GM19099 (cell line): ENCODE results near the gene SPINT2.
A peak's percentile ranks its signal among the peaks of the same experiment; 100 is the strongest.

Experiments used
- POLR2A ChIP-seq: IDR thresholded peaks from 3 replicates; pipeline ENCODE4 v1.6.1; 2011; ENCODE audit warnings: low read depth; ENCODE audit not compliant: insufficient read length; ENCODE audit errors: extremely low read depth

SPINT2 gene

DNA sequence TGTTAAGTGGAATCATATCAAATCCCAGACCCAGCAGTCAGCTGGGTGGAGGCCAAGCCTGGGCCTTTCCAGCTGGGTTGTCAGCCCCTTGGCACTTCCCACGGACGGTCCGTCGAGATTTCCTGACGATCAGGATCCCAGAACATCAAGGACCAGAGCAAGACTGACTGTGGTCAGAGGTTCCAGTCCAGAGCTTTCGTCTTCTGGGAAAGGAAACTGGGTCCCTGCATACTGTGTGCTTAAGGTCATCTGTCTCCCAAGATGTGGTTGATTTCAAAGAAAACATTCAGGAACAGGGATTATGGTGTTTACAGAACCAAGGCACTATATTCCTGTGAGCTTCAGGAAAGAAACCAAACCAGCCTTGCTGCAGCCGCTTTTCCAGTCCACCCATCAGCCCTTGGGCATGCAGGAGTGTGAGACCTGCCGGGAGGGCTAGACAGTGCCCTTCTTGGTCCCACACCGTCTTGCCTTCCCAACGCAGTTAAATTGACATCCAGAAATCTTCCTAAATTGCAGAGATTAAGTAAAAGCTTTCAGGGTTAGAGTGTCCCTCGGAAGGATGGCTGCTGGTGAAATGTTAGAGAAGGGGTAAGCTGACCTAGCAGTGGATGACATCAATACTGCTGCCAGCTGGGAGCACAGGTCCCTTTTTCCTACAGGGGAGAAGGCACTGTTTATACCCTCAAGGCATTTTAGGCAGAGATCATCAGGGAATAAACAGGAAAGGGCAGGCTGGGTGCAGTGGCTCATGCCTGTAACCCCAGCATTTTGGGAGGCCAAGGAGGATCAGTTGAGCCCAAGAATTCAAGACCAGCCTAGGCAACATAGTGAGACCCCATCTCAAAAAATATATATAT is 34.7 kb downstream of the SPINT2 start:
- TF ChIP-seq POLR2A: no peak

DNA sequence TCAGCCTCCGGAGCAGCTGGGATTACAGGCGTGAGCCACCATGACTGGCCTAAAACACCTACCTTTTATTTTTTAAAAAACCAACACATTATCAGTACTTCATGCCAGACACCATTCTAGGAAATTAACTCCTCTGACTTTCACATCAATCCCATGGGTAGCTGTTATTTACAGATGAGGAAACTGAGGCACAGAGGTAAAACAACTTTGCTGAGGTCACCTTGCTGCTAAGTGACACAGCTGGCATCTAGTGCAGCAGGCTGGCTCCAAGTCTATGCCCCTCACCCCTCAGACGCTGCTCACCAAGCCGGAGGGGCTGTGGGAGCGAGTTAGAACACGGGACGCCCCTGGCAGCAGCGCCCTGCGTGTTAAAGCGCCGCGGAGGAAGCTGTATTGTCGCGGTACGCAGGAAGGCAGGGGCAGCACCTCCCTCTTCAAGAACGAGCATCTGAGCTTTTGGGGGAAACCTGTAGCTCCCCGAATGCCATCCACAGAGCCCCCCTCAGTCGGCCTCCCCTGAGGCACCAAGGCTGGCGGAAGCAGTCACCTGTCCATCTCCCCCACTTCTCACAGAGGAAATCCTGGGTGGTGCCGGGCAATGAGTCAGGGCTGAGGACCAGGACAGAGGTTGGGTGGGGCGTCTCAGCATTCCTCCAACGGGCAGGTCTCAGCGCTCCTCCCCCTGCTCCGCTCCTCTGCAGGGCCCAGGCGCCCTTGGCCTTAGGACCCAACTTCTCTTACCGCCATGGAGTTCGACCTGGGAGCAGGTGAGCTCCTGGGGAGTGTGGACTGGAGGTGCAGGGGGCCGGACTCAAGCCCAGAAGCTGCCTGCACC is 39.4 kb downstream of the SPINT2 start, which contains the start of gene C19orf33:
Gene C19orf33 (plus strand): TSS at position 735 of the 835 bp plus-strand sequence. CDS start 11 bp downstream, at position 746.
- TF ChIP-seq POLR2A: no peak

GRCh38 chr19:38304352-38304865 is 40.0 kb downstream of the SPINT2 start:
- TF ChIP-seq POLR2A: no peak

DNA sequence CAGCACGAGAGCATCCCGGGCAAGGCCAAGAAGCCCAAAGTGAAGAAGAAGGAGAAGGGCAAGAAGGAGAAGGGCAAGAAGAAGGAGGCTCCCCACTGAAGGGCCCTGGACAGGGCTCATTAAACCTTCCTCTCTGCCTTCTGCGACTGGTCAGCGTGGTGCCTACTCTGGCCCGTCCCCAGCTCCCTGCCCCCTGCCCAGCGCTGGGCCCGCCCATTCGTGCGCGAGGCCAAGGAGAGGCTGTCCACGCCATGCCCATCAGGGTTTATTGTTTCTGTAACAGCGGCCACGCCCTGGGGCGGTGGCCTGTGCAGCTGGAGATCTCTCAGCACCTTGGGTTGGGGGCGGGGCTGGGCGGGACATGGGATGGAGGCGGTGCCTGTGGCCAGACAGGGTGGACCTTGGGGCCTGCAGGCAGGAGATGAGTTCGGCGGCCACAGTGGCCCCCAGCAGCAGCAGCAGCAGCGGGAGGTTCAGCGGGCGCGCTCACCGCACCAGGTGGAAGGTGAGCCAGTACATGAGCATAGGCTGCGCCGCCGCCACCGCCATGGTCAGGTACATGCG is 40.6 kb downstream of the SPINT2 start:
- TF ChIP-seq POLR2A: no peak

DNA sequence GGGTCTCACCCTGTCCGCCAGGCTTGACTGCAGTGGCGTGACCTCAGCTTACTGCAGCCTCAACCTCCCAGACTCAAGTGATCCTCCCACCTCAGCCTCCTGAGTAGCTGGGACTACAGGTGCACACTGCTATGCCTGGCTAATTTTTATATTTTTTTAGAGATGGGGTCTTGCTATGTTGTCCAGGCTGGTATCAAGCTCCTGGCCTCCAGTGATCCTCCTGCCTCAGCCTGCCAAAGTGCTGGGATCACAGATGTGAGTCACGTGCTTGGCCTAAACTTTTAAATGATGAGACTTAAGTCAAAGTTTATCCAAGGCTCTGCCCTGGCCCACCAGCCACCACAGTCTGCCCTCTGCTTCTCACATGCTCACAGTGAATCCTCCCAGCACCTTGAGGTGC is 41.9 kb downstream of the SPINT2 start:
- no peak for TF ChIP-seq POLR2A

DNA sequence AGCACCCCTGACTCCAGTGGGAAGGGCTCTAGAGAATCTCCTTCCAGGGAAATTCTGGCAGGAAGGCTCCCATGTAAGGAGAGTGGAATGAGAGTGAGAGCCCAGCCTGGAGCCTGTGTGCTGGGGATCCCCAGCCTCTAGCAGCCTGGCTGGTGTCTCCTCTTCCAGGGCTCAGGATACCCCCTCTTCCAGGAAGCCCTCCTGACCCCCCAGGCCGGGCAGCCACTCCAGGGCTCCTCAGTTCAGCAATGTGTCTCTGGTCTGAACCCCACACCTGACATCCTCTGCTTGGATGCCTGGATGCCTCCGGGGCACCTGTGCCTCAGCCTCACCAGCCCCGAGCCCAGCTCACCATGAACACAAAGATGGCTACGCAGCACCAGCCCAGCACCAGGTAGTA is 42.7 kb downstream of the SPINT2 start:
- no peak for TF ChIP-seq POLR2A

DNA sequence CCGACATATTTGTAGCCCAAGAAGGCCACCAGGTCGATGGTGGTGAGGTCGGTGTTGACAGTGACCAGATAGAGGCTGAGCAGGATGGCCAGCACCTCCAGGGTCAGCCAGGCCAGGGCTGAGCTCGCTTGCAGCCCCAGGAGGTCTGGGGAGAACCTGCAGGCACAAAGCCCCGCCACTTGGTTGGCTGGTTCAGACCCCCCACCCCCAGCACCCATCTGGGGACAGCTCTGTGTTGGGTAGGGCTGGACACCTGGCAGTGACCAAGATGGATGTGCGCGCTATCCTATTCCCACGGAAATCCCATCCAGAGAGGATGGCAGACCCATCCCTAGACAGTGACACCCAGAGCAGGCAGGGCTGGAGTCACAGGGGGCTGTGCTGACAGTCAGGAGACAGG is 43.2 kb downstream of the SPINT2 start:
- TF ChIP-seq POLR2A: no peak

DNA sequence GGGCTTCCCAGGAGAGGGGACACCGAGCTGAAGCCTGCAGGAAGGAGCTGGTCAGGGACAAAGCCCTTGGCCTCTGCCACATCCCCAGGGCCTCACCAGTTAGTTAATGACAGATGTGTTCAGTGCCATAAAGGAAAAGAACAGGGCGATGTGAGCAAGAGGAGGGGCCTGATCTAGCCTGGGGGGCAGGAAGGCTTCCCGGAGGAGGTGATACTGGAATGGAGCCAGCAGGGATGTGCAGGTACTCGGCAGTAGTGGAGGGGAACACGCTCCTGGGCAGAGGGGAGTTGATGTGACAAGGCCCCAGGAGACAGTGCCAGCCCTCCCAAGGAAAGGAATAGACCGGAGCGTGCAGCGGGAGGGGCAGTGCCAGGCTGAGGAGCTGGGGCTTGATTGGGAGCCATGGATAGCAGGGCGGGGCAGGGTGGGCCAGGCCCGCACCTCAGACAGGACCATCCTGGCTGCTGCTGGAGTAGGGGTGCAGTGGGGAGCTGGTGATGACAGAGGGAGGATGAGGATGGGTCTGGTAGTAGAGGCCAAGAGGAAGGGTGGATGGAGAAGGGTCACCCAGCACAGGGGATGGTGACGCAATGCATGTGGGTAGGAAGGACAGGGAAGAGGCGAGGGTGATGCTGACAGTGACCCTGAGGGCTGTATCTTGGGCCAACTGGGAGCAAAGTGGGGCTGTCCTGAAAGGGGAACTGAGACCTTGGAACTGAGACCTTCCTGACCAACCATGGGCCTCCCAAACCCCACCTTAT is 43.8 kb downstream of the SPINT2 start:
- TF ChIP-seq POLR2A: no peak

- no peak for TF ChIP-seq POLR2A
Observed at GRCh38 chr19:38308926-38309614, 44.7 kb downstream of the SPINT2 start.

- no peak for TF ChIP-seq POLR2A
Observed at GRCh38 chr19:38309615-38310278, 45.4 kb downstream of the SPINT2 start.

- TF ChIP-seq POLR2A: no peak
Observed at GRCh38 chr19:38310279-38310670, 45.9 kb downstream of the SPINT2 start.

DNA sequence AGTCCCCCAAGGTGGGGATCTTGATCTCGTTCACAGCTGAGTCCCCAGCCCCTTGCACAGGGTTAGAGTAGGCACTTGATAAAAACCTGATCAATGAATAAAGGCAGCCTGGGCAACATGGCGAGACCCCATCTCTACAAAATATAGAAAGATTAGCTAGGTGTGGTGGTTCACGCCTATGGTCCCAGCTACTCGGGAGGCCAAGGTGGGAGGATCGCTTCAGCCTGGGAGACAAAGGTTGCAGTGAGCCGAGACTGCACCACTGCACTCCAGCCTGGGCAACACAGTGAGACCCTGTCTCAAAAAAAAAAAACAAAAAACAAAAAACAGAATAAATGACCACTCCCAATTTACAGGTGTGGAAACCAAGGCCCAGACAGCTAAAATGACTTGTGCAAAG is 46.6 kb downstream of the SPINT2 start:
- no peak for TF ChIP-seq POLR2A

DNA sequence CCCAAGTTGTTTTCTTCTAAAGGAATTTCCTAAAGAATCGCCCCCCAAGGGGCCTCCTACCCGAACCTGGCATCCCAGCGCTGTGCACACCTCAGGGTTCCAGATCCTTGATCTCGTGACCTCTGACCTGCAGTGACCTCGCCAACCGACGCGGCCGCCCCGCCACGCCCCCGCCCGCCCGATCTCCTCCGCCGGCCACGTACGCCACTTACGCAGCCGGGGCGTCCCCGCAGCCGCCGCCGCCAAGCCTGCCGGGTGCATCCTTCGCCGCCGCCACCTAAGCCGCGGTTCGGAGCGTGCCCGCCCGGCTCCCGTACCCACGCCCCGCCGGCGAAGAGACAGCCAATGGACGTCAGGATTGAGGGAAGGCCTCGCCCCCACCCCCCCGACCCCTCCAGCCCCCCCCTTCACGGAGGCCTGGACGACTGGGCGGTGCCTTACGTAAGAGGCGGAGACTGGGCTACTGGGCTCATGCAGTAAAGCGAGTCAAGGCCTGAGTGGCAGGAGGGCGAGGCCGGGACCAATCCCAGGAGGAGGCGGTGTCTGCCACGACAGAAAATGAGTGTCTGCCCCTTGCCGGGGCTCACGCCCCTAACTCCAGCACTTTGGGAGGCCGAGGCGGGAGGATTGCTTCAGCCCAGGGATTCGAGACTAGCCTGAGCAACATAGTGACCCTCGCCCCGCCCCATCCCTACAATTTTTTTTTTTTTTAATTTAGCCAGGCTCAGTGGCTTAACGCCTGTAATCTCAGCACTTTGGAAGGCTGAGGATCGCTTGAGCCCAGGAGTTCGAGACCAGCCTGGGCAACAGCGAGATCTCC is 51.5 kb downstream of the SPINT2 start, which contains the start of gene YIF1B:
Gene YIF1B (minus strand): TSS at position 291 of the 820 bp plus-strand sequence. CDS start 30 bp downstream, at position 261.
- peak; percentile 55 for TF ChIP-seq POLR2A
